GM19099 (cell line): Measurements from ENCODE around the gene TIMP1.
A peak's percentile ranks its signal among the peaks of the same experiment; 100 is the strongest.

Source experiments
- POLR2A ChIP-seq: IDR thresholded peaks from 3 replicates; pipeline ENCODE4 v1.6.1; 2011; ENCODE audit warnings: low read depth; ENCODE audit not compliant: insufficient read length; ENCODE audit errors: extremely low read depth

Gene TIMP1

DNA sequence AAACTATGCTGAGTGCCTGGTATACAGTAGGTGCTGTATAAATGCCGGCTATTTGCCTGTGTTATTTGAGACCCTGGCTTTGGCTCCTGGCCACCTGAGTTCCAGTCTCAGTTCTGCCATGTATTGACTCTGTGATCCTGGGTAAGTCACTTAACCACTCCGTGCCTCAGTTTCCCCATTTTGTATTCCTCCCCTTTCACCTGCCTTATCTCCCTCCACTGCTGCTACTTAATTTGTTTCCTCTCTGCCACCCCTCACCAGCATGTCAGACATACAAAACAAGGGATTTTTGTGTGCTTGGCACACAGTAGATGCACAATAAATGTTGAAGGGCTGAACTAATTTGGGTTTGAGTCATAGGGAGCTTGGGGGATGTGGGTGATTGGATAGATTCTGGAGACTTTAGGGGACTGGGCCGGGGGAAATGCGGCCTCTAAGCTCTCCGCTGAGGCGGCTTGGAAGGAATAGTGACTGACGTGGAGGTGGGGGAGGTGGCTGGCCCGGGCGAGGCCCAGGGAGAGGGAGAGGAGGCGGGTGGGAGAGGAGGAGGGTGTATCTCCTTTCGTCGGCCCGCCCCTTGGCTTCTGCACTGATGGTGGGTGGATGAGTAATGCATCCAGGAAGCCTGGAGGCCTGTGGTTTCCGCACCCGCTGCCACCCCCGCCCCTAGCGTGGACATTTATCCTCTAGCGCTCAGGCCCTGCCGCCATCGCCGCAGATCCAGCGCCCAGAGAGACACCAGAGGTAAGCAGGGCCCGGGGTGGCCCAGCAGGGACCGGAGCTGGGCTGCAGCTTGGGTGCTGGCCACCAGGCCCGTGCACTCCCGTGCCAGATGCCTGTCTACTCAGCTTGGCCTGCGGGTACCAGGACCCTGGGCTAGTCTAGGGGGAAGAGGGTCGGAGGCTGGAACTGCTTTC, at the start of gene TIMP1:
Gene TIMP1, plus strand, starts transcription at position 706 of the 917 bp plus-strand sequence. CDS start 980 bp downstream, outside the sequence.
- TF ChIP-seq POLR2A = peak; percentile 44

DNA sequence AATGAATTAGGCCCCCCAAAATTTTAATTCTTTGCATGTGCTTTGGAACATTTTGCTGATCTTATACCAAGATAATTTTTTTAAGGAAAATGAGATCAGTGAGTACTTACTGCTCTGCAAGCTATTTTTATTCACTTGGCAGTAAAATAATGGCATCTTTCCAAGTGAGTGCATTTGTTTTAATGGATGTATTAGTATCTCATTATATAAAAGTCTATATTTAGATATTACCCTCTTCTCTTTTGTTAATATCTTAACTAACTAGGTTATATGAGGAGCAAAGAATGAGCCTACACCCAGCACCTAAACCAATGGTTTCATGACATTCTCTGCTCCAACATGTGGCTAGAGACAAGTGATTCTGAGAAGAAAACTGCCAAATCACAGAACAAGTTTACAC, 42.4 kb upstream of the TIMP1 start:
- TF ChIP-seq POLR2A = no peak

DNA sequence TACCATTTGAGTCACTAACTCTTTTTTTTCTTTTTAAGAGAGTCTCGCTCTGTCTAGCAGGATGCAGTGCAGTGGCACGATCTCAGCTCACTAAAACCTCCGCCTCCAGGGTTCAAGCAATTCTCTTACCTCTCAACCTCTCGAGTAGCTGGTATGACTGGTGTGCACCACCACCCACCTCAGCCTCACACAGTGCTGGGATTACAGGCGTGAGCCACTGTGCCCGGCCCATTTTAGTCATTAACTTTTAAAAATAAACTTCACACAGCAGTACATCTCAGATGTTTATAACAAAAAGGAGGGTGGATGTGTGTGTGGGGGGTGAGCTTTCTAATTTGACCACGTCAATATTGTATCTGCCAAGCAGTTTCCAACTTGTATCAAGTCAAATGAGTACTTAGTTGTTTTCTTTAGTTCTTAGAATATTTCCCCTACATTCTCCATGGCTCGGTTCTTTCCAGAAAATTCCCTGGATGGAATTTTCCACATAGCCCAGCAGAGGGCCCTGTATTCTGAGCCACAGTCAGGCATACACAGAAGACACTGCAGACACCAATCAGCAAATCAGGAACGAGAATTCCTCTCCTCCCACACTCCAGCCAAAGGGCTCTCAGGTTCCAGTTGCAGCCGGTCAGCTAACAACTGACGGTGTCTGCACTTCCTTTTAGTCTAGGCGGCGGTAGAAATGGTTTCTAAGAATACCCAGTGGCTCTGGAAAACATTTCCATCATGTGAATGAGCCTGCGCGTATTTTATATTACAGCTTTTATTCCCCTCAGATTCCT, 41.3 kb upstream of the TIMP1 start:
- no peak for TF ChIP-seq POLR2A

DNA sequence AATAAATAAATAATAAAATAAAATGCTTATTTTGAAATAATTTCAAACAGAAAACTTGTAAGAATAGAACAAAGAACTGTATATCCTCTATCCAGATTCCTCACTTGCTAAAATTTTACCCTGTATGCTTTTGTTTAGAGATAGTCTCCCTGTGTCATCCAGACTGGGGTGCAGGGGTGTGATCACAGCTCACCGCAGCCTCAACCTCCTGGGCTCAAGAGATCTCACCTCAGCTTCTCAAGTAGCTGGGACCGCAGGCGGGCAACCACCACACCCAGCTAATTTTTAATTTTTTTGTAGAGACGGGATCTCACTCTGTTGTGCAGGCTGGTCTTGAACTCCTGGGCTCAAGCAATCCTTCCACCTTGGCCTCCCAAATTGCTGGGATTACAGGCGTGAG, 38.7 kb upstream of the TIMP1 start:
- TF ChIP-seq POLR2A = no peak

DNA sequence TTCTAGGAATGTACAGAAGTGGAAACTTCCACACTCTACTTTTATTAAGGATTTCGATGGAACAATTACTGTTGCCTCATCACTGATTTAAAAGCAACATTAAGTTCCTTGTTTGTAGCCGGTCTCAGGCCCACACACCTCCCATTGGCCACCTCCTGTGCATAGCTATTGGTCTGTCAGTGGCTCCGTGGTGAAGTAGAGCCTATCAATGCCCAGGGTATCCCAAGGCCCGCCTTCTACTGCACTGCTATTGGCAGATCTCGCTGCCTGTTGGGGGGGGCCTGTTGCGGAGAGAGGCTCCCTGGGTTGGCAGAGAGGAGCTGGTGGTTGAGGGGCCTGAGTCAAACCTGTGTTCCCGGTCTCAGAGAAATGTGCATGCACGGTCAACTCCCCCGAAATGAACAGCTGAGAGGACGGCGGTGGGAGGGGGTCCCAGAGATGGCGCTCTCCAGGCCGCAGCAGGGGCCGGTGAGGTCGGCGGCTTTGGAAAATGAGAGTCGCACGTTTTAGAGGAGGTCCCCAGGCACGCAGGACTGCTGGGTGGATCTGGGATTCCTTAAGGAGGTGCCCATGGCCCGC, 26.1 kb upstream of the TIMP1 start:
- peak; percentile 74 for TF ChIP-seq POLR2A

DNA sequence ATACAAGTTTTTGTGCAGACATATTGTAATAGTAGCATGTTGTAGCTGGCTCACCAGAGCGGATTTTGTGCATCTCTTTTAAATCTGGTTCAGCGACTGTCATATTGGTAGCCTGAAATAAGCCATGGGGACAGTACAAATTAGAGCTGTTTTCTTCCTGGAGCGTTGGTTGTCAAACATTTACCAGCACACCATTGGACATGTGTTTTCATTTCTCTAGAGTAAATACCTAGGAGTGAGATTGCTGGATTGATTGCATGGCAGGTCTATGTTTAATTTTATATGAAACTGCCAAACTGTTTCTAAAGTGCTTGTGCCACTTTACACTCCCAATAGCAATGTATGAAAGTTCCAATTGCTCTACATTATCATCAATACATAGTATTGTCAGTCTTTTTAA, 23.8 kb upstream of the TIMP1 start:
- no peak for TF ChIP-seq POLR2A

DNA sequence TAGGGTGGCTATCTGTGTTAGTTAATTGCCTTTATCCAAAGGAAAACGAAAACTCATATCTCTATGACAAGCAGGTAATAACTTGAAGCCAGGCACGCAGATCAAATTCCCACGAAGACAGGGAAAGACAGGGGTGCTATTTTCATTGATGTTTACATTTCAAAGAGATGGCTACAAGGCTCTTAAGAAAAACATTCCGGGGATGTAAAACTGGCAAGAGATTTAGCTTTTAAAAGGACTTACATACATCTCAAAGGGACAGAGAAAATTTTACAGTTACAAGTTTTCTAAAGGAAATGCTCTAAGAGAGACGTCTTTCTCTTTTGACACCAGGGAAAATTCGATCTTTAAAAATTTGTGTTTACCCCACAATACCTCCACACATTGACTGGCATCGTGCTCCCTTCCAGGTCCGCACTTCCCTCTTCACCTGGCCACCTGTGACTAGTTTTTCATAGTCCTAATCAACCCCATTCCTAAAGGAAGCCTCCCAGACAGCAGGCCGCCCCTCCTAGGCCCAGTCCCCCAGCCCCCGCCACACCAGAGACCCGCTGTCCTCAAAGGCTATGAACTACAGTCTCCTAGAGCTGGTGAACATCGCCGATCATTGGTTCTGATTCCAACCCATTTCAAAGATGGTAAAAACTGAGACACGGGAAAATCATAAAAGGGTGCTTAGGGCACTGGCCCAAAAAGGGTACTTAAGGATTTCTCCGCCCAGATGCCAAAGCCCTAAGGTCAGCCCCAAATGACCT, 21.9 kb upstream of the TIMP1 start:
- no peak for TF ChIP-seq POLR2A

DNA sequence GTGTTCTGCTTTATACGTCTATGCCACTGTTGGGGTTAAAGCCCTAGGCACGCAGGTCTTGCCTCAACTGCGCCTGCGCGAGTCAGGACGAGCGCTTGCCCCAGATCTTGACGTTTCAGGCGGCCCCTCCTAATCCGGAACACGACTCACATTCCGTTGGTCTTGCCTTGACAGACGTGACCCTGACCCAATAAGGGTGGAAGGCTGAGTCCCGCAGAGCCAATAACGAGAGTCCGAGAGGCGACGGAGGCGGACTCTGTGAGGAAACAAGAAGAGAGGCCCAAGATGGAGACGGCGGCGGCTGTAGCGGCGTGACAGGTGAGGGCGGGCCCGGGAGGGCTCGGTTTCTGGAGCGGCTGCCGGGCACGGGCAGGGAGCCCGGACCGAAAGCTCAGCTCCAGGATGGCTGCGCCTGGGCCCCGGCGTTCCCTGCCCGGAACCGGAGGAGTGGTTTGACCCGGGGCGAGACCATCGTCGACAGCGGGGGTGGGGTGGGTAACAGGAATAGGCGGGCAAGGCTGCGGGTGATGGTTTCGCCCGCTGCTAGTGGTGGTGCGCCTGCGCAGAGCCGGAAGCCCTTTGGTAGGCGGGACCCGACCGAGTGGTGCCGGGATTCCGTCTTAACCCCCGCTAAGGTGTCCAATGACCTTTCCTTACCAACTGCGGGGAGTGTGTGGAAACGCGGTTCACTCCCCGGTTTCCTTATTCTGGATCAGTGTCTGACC, 21.1 kb upstream of the TIMP1 start, which contains the start of gene ARAF:
Gene ARAF, plus strand, starts transcription at position 272 of the 725 bp plus-strand sequence. CDS start 1,763 bp downstream, outside the sequence.
- peak; percentile 74 for TF ChIP-seq POLR2A

DNA sequence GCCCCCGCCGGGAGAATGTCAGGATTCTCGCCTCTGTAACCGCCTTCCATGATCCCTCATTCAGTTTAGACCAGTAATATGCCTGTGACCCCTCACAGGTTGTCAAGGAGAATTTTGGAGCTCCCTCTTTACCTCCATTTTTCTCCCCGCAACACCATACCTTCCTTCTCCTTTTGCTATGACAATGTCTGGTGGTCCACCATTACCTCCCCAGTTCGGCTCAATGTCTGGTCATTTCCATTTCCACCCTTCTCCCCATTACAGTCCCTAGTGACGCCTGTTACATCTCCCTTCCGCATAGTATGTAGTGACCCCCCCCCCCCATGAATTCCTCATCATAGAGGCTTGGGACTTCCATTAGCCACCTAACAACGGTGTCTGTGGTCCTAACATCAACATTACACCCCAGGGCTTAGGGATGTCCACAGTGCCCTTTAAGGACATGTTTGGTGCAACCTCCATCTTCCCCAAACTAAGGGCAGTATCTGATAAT, 20.5 kb upstream of the TIMP1 start:
- TF ChIP-seq POLR2A = no peak

DNA sequence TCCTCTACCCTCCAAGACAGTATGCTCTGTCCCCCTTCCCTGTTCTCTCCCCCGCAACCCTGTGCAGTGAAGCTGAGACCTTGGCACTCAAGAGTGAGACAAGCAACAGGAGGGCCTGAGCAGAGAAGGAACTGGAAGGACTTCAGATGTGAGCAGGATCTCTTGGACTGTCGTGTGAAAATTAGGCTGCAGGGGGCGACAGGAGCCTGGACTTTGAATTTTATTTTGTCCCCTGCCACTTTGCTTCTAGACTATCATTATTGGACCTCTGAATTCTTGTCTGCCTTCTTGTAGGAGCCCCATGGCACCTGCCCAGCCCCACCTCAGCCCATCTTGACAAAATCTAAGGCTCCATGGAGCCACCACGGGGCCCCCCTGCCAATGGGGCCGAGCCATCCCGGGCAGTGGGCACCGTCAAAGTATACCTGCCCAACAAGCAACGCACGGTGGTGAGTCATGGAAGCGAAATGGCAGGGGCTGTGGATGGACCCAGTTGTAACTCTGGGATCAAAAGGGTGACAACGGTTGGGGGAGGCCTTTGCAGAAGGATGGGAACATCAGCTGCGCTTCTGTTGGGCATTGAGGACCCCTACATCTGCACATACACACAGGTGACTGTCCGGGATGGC, 19.5 kb upstream of the TIMP1 start:
- no peak for TF ChIP-seq POLR2A

DNA sequence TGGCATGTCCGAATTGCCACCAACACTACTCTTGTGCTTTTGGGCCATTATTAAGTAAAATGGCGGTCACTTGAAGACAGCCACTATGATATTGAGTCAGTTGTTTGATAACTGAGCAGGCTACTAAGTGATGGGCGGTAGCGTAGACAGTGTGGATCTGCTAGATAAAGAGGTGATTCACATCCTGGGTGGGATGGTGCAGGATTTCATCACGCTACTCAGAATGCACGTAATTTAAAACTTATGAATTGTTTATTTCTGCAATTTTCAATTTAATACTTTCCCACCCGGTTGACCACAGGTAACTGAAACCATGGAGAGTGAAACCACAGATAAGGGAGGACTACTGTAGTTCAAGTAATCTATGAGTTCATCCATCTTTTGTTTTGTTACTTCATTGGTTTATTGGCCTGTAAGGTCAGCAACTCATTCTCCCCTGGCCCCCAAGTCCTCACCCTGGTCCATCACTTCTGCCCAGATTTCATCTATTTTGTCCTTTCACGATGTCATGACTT, 18.4 kb upstream of the TIMP1 start:
- TF ChIP-seq POLR2A = no peak

DNA sequence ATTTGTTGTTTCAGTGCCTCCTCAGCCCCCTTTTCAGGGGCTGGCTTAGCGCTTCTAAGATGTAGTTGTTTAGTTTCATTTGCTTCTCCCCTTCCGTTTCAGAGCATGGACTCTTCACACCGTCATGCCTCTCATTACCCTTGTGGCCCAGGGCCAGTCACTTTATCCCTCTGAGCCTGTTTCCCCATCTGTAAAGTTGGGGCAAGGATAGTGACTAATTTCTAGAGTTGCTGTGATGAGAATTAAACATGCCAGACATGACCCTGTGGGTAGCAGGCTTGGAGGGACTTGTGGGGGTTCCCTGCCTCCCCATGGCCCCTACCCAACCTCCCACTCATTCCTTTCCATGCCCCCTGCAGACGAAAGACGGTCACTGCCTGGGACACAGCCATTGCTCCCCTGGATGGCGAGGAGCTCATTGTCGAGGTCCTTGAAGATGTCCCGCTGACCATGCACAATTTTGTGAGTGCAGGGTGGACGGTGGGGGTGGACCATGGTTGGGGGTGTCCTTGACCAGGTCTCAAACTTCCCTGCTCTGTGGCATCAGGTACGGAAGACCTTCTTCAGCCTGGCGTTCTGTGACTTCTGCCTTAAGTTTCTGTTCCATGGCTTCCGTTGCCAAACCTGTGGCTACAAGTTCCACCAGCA, 17.7 kb upstream of the TIMP1 start:
- TF ChIP-seq POLR2A = no peak

DNA sequence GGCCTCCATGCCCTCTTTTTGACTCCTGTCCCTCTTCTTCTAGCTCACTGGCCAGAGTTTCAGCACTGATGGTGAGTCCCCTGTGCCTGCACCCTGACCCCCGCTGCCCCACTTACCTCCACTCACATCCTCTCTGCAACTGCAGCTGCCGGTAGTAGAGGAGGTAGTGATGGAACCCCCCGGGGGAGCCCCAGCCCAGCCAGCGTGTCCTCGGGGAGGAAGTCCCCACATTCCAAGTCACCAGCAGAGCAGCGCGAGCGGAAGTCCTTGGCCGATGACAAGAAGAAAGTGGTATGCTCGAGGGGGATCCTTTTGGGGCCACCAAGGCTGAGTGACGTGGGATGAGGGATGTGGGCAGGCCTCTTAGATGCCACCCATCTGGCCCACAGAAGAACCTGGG, 15.4 kb upstream of the TIMP1 start:
- TF ChIP-seq POLR2A = no peak

DNA sequence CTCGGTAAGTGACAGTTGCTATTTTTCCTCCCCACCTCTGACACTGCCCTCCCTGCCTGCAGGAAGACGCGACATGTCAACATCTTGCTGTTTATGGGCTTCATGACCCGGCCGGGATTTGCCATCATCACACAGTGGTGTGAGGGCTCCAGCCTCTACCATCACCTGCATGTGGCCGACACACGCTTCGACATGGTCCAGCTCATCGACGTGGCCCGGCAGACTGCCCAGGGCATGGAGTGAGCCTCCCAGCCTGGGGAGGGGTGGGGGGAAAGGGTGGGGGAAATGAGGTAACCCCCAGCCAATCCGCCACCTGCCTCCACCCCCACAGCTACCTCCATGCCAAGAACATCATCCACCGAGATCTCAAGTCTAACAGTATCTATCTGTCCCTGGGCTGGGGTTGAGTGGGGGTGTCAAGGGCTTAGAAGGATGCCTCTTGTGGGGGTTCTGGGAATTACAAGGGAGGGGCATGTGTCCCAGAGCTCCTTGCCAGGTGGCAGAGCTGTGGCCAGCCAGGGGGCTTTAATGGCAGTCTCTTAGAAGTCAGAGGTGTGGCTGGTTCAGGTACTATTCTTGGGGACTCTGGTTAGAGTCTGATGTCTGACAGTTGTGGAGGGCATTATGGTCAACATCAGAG, 13.5 kb upstream of the TIMP1 start:
- no peak for TF ChIP-seq POLR2A
